SK-N-SH treated with all-trans-retinoic acid at 6 μM for 48 hours (cell line): ENCODE measurements around the gene ABCD3.
A peak's percentile ranks its signal among the peaks of the same experiment; 100 is the strongest.

ENCODE experiments used
- ATAC-seq: fragments of 200-7000 bp; cut with Tn5 transposase; 3 replicates; pipeline ENCODE4 v1.9.1; 2020; ENCODE audit warnings: mild to moderate bottlenecking, moderate library complexity
- ARNTL ChIP-seq: fragments of 450-650 bp; formaldehyde crosslinking; IDR thresholded peaks from 2 replicates; pipeline ENCODE4 v1.5.0; 2020; ENCODE audit warnings: low read depth, mild to moderate bottlenecking, moderate library complexity, borderline replicate concordance
- BACH2 ChIP-seq: fragments of 250-450 bp; sonication (Bioruptor Pico); IDR thresholded peaks from 2 replicates; pipeline ENCODE4 v1.9.0; 2021; ENCODE audit warnings: mild to moderate bottlenecking, borderline replicate concordance
- CSDC2 ChIP-seq: fragments of 250-450 bp; sonication (Bioruptor Pico); IDR thresholded peaks from 2 replicates; pipeline ENCODE4 v1.5.0; 2020; ENCODE audit warnings: mild to moderate bottlenecking, moderate library complexity
- ESRRG ChIP-seq: fragments of 250-450 bp; sonication (Bioruptor Pico); IDR thresholded peaks from 2 replicates; pipeline ENCODE4 v1.6.1; 2021; ENCODE audit warnings: mild to moderate bottlenecking
- GLIS3 ChIP-seq: fragments of 250-450 bp; sonication (Bioruptor Pico); IDR thresholded peaks from 2 replicates; pipeline ENCODE4 v1.5.0; 2020; ENCODE audit warnings: mild to moderate bottlenecking, moderate library complexity
- ISL1 ChIP-seq: fragments of 250-450 bp; sonication (Bioruptor Pico); IDR thresholded peaks from 2 replicates; pipeline ENCODE4 v2.1.2; 2022; ENCODE audit warnings: mild to moderate bottlenecking, moderate library complexity
- POU6F1 ChIP-seq: fragments of 250-450 bp; sonication (Bioruptor Pico); IDR thresholded peaks from 2 replicates; pipeline ENCODE4 v1.8.0; 2021; ENCODE audit warnings: low read depth, mild to moderate bottlenecking, moderate library complexity, borderline replicate concordance
- PPARA ChIP-seq: fragments of 250-450 bp; sonication (Bioruptor Pico); IDR thresholded peaks from 2 replicates; pipeline ENCODE4 v1.5.0; 2020; ENCODE audit warnings: mild to moderate bottlenecking, borderline replicate concordance
- RARB ChIP-seq: fragments of 250-450 bp; sonication (Bioruptor Pico); IDR thresholded peaks from 2 replicates; pipeline ENCODE4 v1.8.0; 2021; ENCODE audit warnings: mild to moderate bottlenecking, moderate library complexity
- TCF4 ChIP-seq: fragments of 250-450 bp; sonication (Bioruptor Pico); IDR thresholded peaks from 2 replicates; pipeline ENCODE4 v1.8.0; 2021; ENCODE audit warnings: mild to moderate bottlenecking, moderate library complexity, borderline replicate concordance
- TOX ChIP-seq: fragments of 250-450 bp; sonication (Bioruptor Pico); IDR thresholded peaks from 2 replicates; pipeline ENCODE4 v1.8.0; 2021; ENCODE audit warnings: mild to moderate bottlenecking, moderate library complexity, borderline replicate concordance
- ZFP3 ChIP-seq: fragments of 250-450 bp; sonication (Bioruptor Pico); IDR thresholded peaks from 2 replicates; pipeline ENCODE4 v1.5.0; 2020; ENCODE audit warnings: mild to moderate bottlenecking, moderate library complexity
- ZFP30 ChIP-seq: fragments of 450-650 bp; formaldehyde crosslinking; IDR thresholded peaks from 2 replicates; pipeline ENCODE4 v1.5.0; 2022; ENCODE audit warnings: mild to moderate bottlenecking, moderate library complexity
- ZNF565 ChIP-seq: fragments of 450-650 bp; formaldehyde crosslinking; conservative IDR thresholded peaks from 2 replicates; pipeline ENCODE4 v1.5.0; 2020; ENCODE audit warnings: low read depth, mild to moderate bottlenecking, moderate library complexity
- ZNF70 ChIP-seq: fragments of 450-650 bp; formaldehyde crosslinking; IDR thresholded peaks from 2 replicates; pipeline ENCODE4 v1.5.0; 2020; ENCODE audit warnings: mild to moderate bottlenecking, moderate library complexity
- ZNF8 ChIP-seq: fragments of 450-650 bp; formaldehyde crosslinking; IDR thresholded peaks from 2 replicates; pipeline ENCODE4 v1.5.0; 2020; ENCODE audit warnings: mild to moderate bottlenecking, moderate library complexity
- TF ChIP-seq, protein P1 (sequence below): fragments of 250-450 bp; sonication (Bioruptor Pico); IDR thresholded peaks from 2 replicates; pipeline ENCODE4 v1.5.0; 2020; ENCODE audit warnings: mild to moderate bottlenecking, moderate library complexity
- TF ChIP-seq, protein P2 (sequence below): fragments of 250-450 bp; sonication (Bioruptor Pico); IDR thresholded peaks from 2 replicates; pipeline ENCODE4 v1.8.0; 2020; ENCODE audit warnings: mild to moderate bottlenecking, moderate library complexity, borderline replicate concordance

Gene ABCD3

GRCh38 chr1:94503153-94503552 lies 85.0 kb downstream of the ABCD3 start (continued):
- TF ChIP-seq, protein P1, sequence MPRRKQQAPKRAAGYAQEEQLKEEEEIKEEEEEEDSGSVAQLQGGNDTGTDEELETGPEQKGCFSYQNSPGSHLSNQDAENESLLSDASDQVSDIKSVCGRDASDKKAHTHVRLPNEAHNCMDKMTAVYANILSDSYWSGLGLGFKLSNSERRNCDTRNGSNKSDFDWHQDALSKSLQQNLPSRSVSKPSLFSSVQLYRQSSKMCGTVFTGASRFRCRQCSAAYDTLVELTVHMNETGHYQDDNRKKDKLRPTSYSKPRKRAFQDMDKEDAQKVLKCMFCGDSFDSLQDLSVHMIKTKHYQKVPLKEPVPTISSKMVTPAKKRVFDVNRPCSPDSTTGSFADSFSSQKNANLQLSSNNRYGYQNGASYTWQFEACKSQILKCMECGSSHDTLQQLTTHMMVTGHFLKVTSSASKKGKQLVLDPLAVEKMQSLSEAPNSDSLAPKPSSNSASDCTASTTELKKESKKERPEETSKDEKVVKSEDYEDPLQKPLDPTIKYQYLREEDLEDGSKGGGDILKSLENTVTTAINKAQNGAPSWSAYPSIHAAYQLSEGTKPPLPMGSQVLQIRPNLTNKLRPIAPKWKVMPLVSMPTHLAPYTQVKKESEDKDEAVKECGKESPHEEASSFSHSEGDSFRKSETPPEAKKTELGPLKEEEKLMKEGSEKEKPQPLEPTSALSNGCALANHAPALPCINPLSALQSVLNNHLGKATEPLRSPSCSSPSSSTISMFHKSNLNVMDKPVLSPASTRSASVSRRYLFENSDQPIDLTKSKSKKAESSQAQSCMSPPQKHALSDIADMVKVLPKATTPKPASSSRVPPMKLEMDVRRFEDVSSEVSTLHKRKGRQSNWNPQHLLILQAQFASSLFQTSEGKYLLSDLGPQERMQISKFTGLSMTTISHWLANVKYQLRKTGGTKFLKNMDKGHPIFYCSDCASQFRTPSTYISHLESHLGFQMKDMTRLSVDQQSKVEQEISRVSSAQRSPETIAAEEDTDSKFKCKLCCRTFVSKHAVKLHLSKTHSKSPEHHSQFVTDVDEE: no peak
- TF ChIP-seq ZFP30 (CRISPR knock-in tag): no peak
- TF ChIP-seq ARNTL (CRISPR knock-in tag): no peak
- no peak for TF ChIP-seq ZNF8 (CRISPR knock-in tag)
- TF ChIP-seq TCF4: no peak

DNA sequence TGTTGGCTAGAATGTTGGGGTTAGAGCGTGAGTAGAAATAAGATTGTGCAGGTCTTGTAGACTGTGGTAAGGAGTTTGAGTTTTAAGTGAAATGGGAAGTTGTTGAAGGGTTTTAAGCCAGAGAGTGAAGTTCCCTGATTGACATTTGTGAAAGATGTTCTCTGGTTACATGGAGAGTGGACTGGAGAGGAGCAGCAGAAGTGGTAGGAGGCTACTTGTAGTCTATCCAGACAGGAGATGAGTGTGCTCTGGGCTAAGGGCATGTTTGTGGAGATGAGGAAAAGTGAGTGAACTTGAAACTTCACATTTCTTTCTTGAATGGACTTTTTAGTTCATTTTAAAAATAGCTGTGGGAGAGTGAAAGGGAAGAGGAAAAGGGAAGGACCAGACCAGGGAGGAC lies 86.4 kb downstream of the ABCD3 start:
- ATAC-seq: no peak
- no peak for TF ChIP-seq ZFP3 (CRISPR knock-in tag)
- TF ChIP-seq ZNF565: no peak
- TF ChIP-seq PPARA (CRISPR knock-in tag): no peak
- TF ChIP-seq POU6F1 (CRISPR knock-in tag): no peak
- no peak for TF ChIP-seq BACH2 (CRISPR knock-in tag)
- TF ChIP-seq ISL1 (CRISPR knock-in tag): no peak
- no peak for TF ChIP-seq CSDC2 (CRISPR knock-in tag)
- TF ChIP-seq TCF4: no peak
- TF ChIP-seq, protein P1: no peak
- no peak for TF ChIP-seq ZFP30 (CRISPR knock-in tag)
- TF ChIP-seq ARNTL (CRISPR knock-in tag): no peak
- no peak for TF ChIP-seq ZNF70 (CRISPR knock-in tag)
- TF ChIP-seq TOX: no peak

- no peak for ATAC-seq
- TF ChIP-seq ZNF70 (CRISPR knock-in tag): no peak
- no peak for TF ChIP-seq GLIS3 (CRISPR knock-in tag)
- TF ChIP-seq CSDC2 (CRISPR knock-in tag): no peak
- TF ChIP-seq ZNF8 (CRISPR knock-in tag): no peak
- TF ChIP-seq ZFP30 (CRISPR knock-in tag): no peak
- TF ChIP-seq RARB (CRISPR knock-in tag): no peak
- TF ChIP-seq TOX: no peak
Observed at GRCh38 chr1:94512816-94513215, 94.6 kb downstream of the ABCD3 start.

- peak; percentile 76 for ATAC-seq
Observed at GRCh38 chr1:94514095-94514727, 96.0 kb downstream of the ABCD3 start.

GRCh38 chr1:94515296-94515947 lies 97.2 kb downstream of the ABCD3 start:
- ATAC-seq: no peak
- TF ChIP-seq, protein P2, sequence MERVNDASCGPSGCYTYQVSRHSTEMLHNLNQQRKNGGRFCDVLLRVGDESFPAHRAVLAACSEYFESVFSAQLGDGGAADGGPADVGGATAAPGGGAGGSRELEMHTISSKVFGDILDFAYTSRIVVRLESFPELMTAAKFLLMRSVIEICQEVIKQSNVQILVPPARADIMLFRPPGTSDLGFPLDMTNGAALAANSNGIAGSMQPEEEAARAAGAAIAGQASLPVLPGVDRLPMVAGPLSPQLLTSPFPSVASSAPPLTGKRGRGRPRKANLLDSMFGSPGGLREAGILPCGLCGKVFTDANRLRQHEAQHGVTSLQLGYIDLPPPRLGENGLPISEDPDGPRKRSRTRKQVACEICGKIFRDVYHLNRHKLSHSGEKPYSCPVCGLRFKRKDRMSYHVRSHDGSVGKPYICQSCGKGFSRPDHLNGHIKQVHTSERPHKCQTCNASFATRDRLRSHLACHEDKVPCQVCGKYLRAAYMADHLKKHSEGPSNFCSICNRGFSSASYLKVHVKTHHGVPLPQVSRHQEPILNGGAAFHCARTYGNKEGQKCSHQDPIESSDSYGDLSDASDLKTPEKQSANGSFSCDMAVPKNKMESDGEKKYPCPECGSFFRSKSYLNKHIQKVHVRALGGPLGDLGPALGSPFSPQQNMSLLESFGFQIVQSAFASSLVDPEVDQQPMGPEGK (CRISPR knock-in tag): no peak
- TF ChIP-seq RARB (CRISPR knock-in tag): no peak
- no peak for TF ChIP-seq ZFP30 (CRISPR knock-in tag)
- TF ChIP-seq CSDC2 (CRISPR knock-in tag): no peak
- TF ChIP-seq, protein P1: no peak
- TF ChIP-seq ESRRG: no peak

More at GRCh38 chr1:94514095-94514727, 96.0 kb downstream of the ABCD3 start:
- TF ChIP-seq ZFP30 (CRISPR knock-in tag): no peak
- TF ChIP-seq TCF4: no peak
- no peak for TF ChIP-seq RARB (CRISPR knock-in tag)
- no peak for TF ChIP-seq ZNF8 (CRISPR knock-in tag)
- no peak for TF ChIP-seq CSDC2 (CRISPR knock-in tag)
- TF ChIP-seq ZNF70 (CRISPR knock-in tag): no peak
- TF ChIP-seq ZNF565: no peak
